IPS-11a (cell line): ENCODE data around the gene TMOD1.
"Not testable (repeated sequence)": the region's sequence is repeated elsewhere in the genome, so short reads cannot be mapped to it uniquely, and the experiment has no call there.

Experiments
- H3K4me3 ChIP-seq: one replicate; pipeline ENCODE4 v1.5.1; 2013; ENCODE audit warnings: low read depth, low read length, control low read depth

Gene TMOD1

DNA sequence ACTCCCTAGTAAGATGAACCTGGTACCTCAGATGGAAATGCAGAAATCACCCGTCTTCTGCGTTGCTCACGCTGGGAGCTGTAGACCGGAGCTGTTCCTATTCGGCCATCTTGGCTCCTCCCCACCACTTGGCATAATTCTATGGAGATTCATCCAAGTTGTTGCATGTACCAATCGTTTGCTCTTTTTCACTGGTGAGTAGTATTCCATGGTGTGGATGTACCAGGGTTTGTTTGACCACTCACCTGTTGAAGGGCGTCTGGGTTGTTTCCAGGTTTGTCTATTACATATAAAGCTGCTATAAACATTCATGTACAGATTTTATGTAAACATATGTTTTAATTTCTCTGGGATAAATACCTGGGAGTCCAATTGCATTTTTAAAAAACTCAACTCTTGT lies 85.4 kb downstream of the TMOD1 start:
- not testable (repeated sequence) for H3K4me3 ChIP-seq

DNA sequence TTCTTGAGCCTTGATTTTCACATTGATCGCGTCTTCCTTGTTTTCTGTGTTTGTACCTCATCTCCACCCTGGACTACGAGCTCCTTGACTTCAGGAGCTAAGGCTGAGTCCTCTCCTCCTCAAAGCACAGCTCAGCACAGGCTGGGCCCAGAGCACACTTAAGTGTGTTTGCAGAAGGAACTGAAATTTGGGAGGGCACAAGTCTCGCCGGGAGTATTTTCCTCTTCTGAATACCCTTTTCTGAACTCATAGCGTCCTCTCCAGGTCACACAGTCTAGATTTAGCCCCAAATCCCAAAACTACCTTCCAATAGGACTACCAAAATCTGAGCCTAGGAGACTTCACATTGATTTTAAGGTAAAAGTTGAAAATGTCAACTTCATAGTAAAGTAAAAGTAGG lies 90.1 kb downstream of the TMOD1 start:
- H3K4me3 ChIP-seq = no peak overlapping the region

DNA sequence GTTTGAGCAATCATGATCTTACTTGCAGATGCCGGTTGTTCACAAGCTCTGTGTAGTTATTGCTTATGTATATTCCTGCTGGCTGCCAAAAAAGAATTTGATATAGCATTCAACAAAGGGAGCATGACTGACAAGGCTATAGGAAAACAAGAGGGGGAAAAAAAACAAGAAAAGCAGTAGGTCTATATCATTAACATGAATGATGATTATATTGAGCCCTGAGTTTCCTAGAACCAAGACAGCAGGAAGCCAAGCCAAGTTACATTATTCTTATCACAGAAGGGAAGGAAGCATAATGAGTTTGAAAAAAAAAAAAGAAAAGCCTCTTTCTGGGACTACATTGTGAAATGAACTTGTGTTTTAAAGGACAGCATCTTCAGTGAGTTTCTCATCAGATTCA lies 90.7 kb downstream of the TMOD1 start:
- H3K4me3 ChIP-seq = no peak overlapping the region

DNA sequence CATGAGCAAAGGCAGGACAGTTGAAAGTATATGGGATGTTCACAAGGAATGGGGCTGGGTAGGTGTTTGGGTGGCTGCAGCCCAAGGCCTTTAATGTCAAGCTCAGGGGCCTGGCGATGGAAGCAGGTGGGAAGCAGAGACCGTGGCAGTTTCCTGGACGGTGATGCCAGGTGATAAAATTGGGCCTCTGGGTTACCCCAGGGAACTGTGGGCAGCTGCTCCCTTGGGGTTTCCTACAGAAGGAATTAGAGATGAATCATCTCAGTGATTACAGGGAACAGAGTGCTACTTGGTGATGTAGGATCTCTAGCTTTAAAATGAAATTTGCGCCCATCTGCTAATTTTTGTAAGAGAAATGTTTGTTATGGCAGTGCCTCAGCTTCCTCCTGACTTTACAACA lies 92.5 kb downstream of the TMOD1 start:
- no peak overlapping the region for H3K4me3 ChIP-seq

DNA sequence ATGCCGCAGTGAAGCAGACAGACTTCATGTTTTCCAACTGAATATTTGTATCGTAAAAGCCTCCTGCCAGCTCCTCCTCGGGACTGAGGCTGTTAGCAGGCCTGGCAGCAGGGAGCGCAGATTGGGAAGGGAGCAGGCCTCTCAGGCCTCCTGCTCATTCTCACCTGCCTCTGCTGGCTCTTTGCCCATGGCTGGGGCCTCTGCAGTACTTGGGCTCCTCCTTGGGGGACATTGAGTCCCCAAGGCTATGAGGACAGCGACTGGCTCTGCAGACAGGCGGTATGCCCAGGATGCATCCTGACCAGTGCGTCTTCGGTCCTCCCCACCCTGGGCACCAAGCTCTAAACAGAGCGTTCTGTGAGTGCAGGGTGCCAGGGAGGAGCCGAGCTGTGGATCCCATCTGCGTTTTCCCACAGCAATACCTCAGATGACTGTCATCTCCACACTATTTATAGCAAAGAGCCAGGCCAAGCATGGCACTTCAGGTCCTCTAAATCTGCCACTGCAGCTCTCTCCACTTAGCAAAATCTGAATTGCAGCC lies 93.0 kb downstream of the TMOD1 start:
- no peak overlapping the region for H3K4me3 ChIP-seq

DNA sequence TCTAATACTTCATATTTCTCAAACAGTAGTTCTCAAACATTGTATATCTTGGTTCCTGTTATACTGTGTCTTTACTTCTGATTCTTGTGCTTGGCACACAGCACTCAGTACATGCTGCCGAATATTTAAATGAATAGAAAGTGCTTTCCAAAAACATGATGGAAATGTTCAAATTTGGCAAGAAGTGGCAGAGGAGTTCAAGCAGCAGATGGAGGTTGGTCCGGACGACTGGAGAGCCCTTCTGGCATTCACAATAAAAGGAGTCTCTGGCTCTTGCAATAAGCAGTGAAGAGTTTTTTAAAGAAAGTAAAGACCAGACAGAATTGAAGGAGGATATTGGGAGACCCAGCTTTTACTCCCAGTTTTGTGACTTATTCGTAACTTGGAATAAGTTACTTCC lies 95.4 kb downstream of the TMOD1 start:
- H3K4me3 ChIP-seq = no peak overlapping the region

DNA sequence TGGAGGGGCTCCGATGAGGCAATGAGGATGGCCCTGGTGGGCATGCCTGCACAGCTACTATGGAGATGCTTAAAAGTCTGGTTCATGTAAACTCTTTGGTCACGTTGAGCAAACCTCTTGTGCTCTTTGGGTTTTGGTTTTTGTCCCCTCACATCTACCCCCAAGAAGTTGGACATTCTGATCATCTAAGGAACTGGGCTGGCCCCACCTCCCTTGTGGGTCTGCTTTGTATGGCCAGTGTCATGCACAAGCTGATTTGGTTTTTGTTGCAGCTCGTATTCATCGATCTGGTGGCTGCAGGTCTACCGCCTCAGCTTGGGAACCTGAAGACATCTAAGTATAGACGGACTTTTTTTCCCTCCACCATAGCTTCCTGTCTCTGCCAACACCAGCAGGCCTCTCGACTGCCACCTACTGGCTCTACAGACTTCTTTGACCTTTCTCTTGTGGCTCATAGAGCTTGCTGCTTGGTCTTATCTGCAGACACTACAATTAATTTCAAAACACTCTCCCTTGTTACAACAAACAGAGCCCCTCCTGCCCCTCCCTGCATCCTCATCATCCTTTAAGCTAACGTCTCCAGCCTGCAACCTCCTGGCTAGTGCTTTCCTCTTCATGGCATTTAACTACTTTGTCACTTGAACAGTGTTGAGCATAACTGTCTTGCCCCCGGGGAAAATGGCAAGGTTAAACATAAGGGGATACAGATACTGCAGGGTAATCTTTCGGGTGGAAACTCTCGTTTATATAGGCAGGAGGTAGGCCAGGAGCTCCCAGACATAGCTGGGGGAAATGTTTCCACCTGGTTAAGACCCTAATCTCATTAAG lies 97.2 kb downstream of the TMOD1 start:
- no peak overlapping the region for H3K4me3 ChIP-seq

DNA sequence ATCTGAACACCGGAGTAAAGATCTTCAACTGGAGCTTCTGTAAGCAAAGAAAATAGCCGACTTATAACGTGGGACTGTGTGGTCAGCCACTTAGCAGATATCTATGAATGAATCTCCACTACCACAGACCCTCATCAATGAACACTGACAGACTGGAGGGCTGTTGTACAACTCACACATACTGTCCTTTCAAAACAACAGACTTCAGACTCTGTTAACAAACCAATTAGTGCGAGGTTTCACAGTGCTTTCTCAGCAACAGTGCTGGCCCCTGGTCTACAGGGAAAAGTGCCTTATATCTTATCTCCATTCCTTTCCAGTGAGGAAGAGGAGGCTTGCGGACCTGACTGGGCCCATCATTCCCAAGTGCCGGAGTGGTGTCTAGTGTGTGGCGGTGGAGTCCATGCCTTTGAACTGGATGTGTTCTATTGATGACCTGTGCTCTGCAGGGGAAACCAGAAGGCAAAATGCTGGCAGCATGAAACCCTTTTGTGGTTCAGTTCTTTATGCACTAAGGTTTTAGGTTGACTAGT lies 97.9 kb downstream of the TMOD1 start:
- no peak overlapping the region for H3K4me3 ChIP-seq

DNA sequence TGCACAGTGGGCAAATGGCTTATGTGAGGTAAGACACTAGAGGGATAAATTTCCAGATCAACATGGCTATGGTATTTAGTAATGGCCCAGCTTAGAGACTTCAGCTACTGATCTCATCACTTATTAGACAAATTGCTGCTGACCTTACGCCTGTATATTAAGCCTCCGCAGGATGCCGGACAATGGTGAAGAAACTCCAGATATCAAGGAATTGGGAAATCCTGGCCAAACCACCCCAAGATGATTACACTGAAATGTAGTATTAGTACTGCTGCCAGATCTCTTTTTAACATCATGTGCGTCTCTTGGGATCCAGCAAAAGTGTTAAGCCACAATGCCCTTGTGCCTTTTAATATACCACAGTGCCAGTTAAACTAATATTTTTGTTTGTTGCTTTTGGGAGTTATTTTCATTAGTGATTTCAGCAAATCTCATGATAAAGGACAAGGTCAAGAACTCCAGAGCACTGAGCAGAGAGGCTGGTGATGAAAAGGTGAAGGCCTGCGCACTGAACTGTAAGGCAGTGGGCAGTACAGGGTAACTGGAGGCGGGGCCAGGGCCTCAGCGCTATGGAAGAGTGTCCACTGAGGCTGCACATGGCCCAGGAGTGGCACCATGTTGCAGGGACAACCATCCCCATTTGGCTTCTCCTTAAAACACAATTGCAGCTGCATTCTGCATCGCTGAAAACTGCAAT lies 99.2 kb downstream of the TMOD1 start:
- H3K4me3 ChIP-seq = no peak overlapping the region

DNA sequence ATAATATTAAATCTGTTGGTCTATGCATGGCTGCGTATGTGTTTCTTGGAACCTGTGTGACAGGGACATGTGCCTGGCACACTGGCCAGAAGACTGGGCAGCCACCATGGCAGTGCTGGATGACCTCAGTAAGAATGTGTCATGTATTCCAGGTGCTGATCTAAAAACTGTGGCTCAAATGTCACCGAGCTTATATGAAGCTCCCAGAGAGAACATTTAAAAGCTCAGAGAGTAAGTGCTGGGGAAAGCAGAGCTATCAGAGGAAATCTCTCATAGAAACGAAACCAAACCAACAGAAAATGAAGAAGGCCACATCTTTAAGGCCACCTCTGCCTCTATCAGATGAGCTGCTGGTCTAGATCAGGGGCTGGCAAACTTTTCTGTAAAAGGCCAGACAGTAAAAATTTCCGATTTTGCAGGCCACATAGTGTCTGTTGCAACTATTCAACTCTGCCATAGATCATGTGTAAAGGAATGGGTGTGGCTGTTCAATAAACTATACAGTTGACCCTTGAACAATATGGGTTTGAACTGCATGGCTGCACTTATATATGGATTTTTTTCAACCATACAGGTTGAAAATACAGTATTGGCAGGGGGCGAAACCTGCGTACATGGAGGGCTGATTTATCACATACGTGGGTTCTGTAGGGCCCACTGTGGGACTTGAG lies 99.9 kb downstream of the TMOD1 start:
- H3K4me3 ChIP-seq = no peak overlapping the region

DNA sequence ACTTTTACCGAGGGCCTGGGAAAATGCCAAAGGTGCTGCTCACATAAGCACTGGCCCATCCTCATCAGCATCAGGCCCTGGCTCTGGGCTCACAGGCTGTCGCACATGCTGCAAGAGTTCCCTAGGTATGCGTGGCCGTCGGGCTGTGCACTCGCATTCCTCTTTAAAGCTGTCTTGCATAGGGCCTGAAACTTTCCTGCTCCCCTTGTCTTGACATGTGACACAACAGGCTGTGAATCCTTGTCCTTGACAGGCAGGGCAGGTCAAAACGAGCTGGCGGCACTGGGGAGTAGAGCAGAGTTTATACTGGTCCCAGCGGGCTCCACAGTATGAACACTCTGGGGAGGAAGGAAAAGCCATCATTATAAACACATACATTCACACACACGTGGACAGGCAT lies 101.0 kb downstream of the TMOD1 start:
- H3K4me3 ChIP-seq = no peak overlapping the region

DNA sequence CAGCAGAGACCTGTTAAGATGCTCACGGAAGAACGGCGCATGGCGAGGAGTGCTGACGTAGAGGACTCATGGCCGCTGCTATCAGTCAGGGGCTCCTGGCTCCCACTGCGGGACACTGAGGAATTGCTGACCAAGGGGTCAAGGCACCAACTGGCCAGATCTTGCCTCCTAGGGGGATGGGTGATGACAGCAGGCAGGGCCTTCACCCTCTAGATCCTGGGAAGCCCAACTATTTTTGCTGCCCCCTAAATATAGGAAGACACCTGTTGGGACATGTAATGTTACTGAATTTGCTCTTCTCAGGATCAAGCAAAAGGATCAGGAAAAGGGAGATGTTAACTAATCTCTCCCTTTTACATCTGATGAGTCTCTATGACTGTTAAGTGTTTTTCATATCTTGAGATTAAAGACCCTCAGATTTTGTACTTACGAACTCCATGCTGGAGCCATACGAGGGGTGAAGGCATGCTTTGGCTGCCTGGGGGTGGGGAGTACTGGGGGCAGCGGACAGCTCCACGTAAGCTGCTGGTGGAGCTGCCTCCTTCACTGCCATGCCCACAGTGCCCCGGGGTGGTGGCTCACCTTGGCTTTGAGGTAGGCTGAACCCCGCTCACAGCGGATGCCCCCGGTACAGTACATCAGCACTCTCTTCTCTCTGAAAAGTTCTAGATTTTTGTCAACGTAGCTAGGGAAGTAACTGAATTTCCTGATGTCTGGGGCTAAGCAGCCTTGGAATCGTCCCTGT lies 103.6 kb downstream of the TMOD1 start:
- H3K4me3 ChIP-seq = no peak overlapping the region

DNA sequence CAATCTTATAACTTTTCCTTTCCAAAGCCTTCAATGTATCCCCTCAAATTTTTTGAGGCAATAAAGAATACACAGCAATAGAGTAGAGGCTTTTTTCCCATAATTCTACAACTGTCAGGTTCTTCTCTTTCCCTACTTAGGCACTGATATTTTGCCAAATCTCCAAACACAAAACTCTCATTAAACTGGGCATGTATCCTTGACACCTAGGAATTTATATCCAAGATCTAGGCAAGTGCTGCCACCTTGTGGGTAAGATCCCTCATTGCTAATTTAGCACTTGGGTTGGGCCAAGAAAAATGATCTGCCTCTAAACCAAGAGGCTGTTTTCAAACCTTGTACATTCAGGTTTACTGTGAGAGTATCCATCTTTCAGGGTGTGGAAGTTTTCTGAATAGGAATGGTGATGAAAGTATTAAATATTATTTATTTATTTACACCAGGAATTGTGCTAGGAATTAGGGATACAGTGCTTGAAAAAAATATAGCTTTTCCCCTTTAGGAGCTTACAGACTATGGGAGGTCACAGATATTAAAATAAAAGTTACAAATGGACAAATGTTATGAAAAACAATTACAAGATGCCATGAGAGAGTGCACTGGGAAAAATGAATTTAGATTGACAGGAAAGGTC lies 114.1 kb downstream of the TMOD1 start:
- no peak overlapping the region for H3K4me3 ChIP-seq

DNA sequence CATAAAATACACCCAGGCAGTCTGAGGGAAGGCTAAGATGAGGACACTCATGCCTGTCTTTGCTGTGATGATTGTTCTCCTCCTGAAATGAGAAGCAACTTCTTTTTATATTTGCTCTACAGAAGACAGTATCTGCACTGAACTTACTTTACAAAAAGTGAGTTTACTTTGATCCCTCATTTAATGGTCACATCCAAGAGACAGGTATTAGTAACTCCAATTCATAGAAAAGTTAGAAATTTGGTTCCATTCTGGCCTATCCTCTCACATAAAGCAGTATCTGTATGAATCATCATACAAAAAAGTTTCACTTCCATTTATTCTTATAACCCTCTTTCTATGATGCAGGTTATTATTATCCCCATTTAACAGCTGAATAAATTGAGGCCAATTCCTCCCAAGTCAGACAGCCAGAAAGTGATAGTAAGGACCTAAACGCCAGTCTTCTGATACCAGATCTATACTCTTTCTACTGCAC lies 116.5 kb downstream of the TMOD1 start:
- H3K4me3 ChIP-seq = no peak overlapping the region

DNA sequence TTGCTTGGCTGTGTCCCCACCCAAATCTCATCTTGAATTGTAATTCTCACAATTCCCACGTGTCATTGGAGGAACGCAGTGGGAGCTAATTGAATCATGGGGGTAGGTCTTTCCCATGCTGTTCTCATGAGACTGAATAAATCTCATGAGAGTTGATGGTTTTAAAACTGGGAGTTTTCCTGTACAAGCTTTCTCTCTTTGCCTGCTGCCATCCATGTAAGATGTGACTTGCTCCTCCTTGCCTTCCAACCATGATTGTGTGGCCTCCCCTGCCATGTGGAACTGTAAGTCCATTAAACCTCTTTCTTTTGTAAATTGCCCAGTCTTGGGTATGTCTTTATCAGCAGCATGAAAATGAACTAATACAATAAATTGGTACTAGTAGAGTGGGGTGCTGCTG lies 118.6 kb downstream of the TMOD1 start:
- H3K4me3 ChIP-seq = not testable (repeated sequence)

DNA sequence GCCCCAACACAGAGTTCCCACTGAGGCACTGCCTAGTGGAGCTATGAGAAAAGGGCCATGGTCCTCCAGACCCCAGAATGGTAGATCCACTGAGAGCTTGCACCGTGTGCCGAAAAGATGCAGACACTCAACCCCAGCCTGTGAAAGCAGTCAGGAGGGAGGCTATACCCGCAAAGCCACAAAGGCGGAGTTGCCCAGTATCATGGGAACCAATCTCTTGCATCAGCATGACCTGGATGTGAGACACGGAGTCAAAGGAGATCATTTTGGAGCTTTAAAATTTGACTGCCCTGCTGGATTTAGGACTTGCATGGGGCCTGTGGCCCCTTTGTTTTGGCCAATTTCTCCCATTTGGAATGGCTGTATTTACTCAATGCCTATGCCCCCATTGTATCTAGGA lies 121.0 kb downstream of the TMOD1 start:
- not testable (repeated sequence) for H3K4me3 ChIP-seq

DNA sequence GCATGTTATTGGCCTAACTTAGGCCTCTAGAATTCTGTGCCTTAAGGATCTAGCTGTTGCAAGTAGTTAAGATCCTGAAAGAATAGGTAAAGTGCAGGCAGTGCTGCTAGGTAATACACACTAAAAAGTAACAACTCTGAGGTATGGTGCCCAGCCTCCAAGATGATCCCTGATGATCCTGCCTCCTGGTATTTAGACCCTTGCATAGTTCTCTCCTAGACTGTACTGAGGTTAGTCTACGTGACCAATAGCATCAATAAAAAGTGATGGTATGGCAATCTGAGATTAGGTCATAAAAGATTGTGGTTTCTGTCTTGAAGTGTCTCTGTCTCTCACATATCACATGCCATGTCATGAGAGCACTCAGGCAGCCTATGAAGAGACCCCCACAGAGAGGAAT lies 122.5 kb downstream of the TMOD1 start:
- H3K4me3 ChIP-seq = no peak overlapping the region

DNA sequence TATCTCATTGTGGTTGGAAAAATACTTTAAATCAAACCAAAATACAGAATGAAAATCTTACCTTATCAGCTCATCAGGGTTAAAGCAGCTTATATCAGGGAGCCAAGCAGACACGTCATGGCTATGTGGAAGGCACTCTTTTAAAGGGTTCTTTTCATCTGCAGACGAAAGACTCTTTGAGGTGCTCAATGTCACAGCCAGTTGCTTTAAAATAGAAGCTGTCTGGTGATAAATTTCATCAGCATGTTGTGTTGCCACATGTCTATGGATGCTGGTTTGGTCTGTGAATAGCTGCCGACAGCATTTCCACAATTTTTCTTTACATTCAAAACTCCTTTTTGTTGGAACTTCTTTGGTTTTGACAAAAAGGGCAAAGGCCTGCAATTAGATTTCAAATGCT lies 124.2 kb downstream of the TMOD1 start:
- H3K4me3 ChIP-seq = no peak overlapping the region

DNA sequence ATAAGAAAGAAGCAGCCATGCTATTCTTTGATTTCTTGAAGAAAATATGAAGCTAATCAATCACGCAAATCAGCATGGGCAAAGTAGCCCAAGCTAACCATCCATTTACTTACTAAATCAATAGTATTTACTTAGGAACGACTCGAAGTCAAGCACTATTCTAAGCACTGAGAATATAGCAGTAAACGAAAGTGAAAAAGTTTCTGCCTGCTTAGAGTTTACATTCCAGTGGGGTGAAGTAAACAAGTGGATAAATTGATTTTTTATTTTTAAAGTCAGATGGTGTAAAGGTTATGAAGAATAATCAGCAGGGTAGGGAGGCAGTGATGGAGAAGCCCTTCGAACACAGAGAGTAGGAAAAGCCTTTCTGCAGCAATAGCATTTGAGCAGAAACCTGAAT lies 126.2 kb downstream of the TMOD1 start:
- H3K4me3 ChIP-seq = no peak overlapping the region

DNA sequence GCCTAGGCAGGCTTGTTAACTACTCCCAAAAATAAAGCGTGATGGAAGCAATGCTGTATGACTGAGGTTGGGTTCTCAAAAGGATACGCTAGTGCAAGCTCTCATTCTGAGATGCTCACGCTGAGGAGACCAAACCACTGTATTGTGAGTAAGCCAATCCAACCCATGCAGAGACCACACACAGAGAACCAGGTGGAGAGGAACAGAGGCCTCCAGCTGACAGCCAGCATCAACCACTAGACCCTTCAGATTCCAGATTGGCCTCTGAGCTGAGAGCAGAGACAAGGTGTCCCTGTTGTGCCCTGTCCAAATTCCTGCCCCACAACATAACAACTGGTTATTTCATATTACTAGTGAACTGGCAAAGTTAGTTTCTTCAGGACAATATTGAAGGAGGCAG lies 127.2 kb downstream of the TMOD1 start:
- H3K4me3 ChIP-seq = no peak overlapping the region
